ENCODE data around the gene COL9A3. TPM values are rescaled to one million over a fixed set of nuclear protein-coding genes. Genes with fewer than 3 reads are reported as not detected.

The COL9A3 gene
- total and polyA plus RNA-seq, 4 donors = 0.13 to 6.5 (median 1.1) TPM

DNA sequence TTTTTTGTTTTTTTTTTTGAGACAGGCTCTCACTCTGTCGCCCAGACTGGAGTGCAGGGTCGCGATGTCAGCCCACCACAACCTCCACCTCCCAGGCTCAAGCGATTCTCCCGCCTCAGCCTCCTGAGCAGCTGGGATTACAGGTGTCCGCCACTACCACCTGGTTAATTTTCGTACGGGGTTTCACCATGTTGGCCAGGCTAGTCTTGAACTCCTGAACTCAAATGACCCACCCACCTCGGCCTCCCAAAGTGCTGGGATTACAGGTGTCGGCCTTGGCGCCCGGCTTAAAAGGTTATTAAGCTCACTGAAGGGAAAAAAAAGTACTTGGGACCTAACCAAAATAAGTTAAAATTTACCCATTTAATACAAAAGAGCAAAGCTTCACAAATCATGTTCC lies 42.9 kb downstream of the COL9A3 start:
- WGBS, 2 donors = 96% methylated on average over 12 of the region's 12 CpGs
- peaks cover 0 to 2% of the 10 kb centered on the region in 2 donors for H3K36me3 ChIP-seq (ENCODE audit: control insufficient read depth in 1 of 2, insufficient read depth in 2 of 2, low read length in 1 of 2)
- no peak overlapping the region for H3K4me3 ChIP-seq (ENCODE audit: low read length in 2 of 2)

GRCh38 chr20:62860391-62860923 lies 43.6 kb downstream of the COL9A3 start:
- WGBS, 2 donors = 22 to 26% methylated on average over 21 to 24 of the region's 24 CpGs
- H3K4me1 ChIP-seq (ENCODE audit: control insufficient read depth in 1 of 2, insufficient read depth in 2 of 2, low read length in 2 of 2) = no peaks in the 10 kb centered on the region
- intact Hi-C loops (cut with DNase I) = no loop called here
- H3K4me3 ChIP-seq (ENCODE audit: low read length in 2 of 2) = peak overlapping the region; percentile 61 to 74
- no peak overlapping the region for H3K27ac ChIP-seq (ENCODE audit: low read depth in 1 of 2, low read length in 2 of 2)
- no peaks in the 10 kb centered on the region for H3K27me3 ChIP-seq (ENCODE audit: control insufficient read depth in 1 of 2, insufficient read depth in 2 of 2, low read length in 1 of 2)
- H3K36me3 ChIP-seq (ENCODE audit: control insufficient read depth in 1 of 2, insufficient read depth in 2 of 2, low read length in 1 of 2) = peaks cover 0 to 2% of the 10 kb centered on the region in 2 donors
- no peaks in the 10 kb centered on the region for H3K9me3 ChIP-seq (ENCODE audit: control insufficient read depth, low read length)
- DNase-seq (peak in 1 of 2 donors; percentile 77), ATAC-seq (ENCODE audit: low FRiP score) (no peak)

More for the DNA sequence above, 42.9 kb downstream of the COL9A3 start:
- Histone ChIP-seq H3K27me3 (ENCODE audit: control insufficient read depth in 1 of 2, insufficient read depth in 2 of 2, low read length in 1 of 2) (no peaks in the 10 kb centered on the region), H3K27ac (ENCODE audit: low read depth in 1 of 2, low read length in 2 of 2) (no peak overlapping the region), H3K4me1 (ENCODE audit: control insufficient read depth in 1 of 2, insufficient read depth in 2 of 2, low read length in 2 of 2) (no peaks in the 10 kb centered on the region), H3K9me3 (ENCODE audit: control insufficient read depth, low read length) (no peaks in the 10 kb centered on the region)
- ATAC-seq (ENCODE audit: low FRiP score) = no peak
- peak in 1 of 2 donors; percentile 28 for DNase-seq
- intact Hi-C loops (cut with DNase I) = no loop called here

- peaks cover 0 to 2% of the 10 kb centered on the region in 2 donors for H3K36me3 ChIP-seq (ENCODE audit: control insufficient read depth in 1 of 2, insufficient read depth in 2 of 2, low read length in 1 of 2)
- no peaks in the 10 kb centered on the region for H3K27me3 ChIP-seq (ENCODE audit: control insufficient read depth in 1 of 2, insufficient read depth in 2 of 2, low read length in 1 of 2)
- intact Hi-C loops (cut with DNase I) = no loop called here
- H3K4me3 ChIP-seq (ENCODE audit: low read length in 2 of 2) = peak overlapping the region; percentile 61 to 74
- no peaks in the 10 kb centered on the region for H3K9me3 ChIP-seq (ENCODE audit: control insufficient read depth, low read length)
- ATAC-seq (ENCODE audit: low FRiP score) (no peak), DNase-seq (peak in 1 of 2 donors; percentile 79)
- 0 to 1% methylated on average over 67 to 129 of the region's 129 CpGs for WGBS, 2 donors
- no peaks in the 10 kb centered on the region for H3K4me1 ChIP-seq (ENCODE audit: control insufficient read depth in 1 of 2, insufficient read depth in 2 of 2, low read length in 2 of 2)
- H3K27ac ChIP-seq (ENCODE audit: low read depth in 1 of 2, low read length in 2 of 2) = no peak overlapping the region
Measured at GRCh38 chr20:62860924-62861691, 44.3 kb downstream of the COL9A3 start.

DNA sequence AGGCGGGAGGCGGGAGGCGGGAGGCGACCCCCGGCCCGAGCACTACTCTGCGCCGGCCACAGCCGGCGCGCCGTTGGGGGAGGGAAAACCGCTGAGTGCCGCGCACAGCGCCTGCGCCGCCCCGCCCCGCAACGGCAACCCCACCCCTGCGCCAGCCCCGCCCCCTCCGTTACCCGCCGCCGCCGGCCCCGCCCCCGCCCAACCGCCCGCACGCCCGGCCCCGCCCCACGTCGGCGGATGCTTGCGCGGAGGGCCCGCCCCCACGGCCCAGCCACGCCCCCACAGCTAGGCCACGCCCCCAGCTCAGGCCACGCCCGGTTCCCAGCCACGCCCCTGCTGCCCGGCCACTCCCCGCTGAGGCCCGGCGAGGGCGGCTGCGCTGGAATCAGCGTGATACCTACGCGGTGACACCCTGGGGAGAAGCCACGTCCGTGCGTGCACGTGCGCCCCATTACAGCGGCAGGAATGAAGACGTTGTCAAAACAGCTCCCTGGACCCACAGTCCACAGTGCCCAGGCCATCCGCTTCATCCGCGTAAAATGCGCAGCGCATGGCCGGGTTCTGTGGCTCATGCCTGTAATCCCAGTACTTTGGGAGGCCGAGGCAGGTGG lies 45.0 kb downstream of the COL9A3 start, which contains the start of gene TCFL5:
TCFL5 (minus strand) TSS at position 97 of the 611 bp plus-strand sequence. CDS start 152 bp downstream, outside the sequence.
- peak; percentile 99 for ATAC-seq (ENCODE audit: low FRiP score)
- no peaks in the 10 kb centered on the region for H3K9me3 ChIP-seq (ENCODE audit: control insufficient read depth, low read length)
- H3K4me3 ChIP-seq (ENCODE audit: low read length in 2 of 2) = peak within 1 kb of the TSS; percentile 61 to 74
- peak; percentile 89 to 96 for DNase-seq
- no peaks in the 10 kb centered on the region for H3K27me3 ChIP-seq (ENCODE audit: control insufficient read depth in 1 of 2, insufficient read depth in 2 of 2, low read length in 1 of 2)
- no peaks in the 10 kb centered on the region for H3K4me1 ChIP-seq (ENCODE audit: control insufficient read depth in 1 of 2, insufficient read depth in 2 of 2, low read length in 2 of 2)
- 10 to 20% methylated on average over 25 to 70 of the region's 70 CpGs for WGBS, 2 donors
- H3K27ac ChIP-seq (ENCODE audit: low read depth in 1 of 2, low read length in 2 of 2) = no peak within 1 kb of the TSS
- intact Hi-C loops (cut with DNase I) = no loop called here
- H3K36me3 ChIP-seq (ENCODE audit: control insufficient read depth in 1 of 2, insufficient read depth in 2 of 2, low read length in 1 of 2) = peaks cover 0 to under 1% of the 10 kb centered on the region in 2 donors

- no peaks in the 10 kb centered on the region for H3K4me1 ChIP-seq (ENCODE audit: control insufficient read depth in 1 of 2, insufficient read depth in 2 of 2, low read length in 2 of 2)
- no peaks in the 10 kb centered on the region for H3K36me3 ChIP-seq (ENCODE audit: control insufficient read depth in 1 of 2, insufficient read depth in 2 of 2, low read length in 1 of 2)
- no peaks in the 10 kb centered on the region for H3K27me3 ChIP-seq (ENCODE audit: control insufficient read depth in 1 of 2, insufficient read depth in 2 of 2, low read length in 1 of 2)
- H3K27ac ChIP-seq (ENCODE audit: low read depth in 1 of 2, low read length in 2 of 2) = no peak overlapping the region
- intact Hi-C loops (cut with DNase I) = no loop called here
- no peaks in the 10 kb centered on the region for H3K9me3 ChIP-seq (ENCODE audit: control insufficient read depth, low read length)
- peak in 1 of 2 donors; percentile 4 for DNase-seq
- H3K4me3 ChIP-seq (ENCODE audit: low read length in 2 of 2) = no peak overlapping the region
- no peak for ATAC-seq (ENCODE audit: low FRiP score)
- 94 to 97% methylated on average over 7 of the region's 7 CpGs for WGBS, 2 donors
Measured at GRCh38 chr20:62864207-62864606, 47.4 kb downstream of the COL9A3 start.

GRCh38 chr20:62872184-62872847 lies 55.5 kb downstream of the COL9A3 start:
- peaks cover 1% of the 10 kb centered on the region for H3K9me3 ChIP-seq (ENCODE audit: control insufficient read depth, low read length)
- 78 to 83% methylated on average over 18 of the region's 18 CpGs for WGBS, 2 donors
- H3K36me3 ChIP-seq (ENCODE audit: control insufficient read depth in 1 of 2, insufficient read depth in 2 of 2, low read length in 1 of 2) = no peaks in the 10 kb centered on the region
- no peak overlapping the region for H3K4me3 ChIP-seq (ENCODE audit: low read length in 2 of 2)
- H3K27me3 ChIP-seq (ENCODE audit: control insufficient read depth in 1 of 2, insufficient read depth in 2 of 2, low read length in 1 of 2) = no peaks in the 10 kb centered on the region
- no peaks in the 10 kb centered on the region for H3K4me1 ChIP-seq (ENCODE audit: control insufficient read depth in 1 of 2, insufficient read depth in 2 of 2, low read length in 2 of 2)
- intact Hi-C loops (cut with DNase I) = loop anchor here (2.0 to 5.0 kb wide), 2 partner anchors 135 to 136 kb away; partner anchors contain the start of gene BHLHE23 (in 1 of the 2)
- no peak for ATAC-seq (ENCODE audit: low FRiP score)
- peak in 1 of 2 donors; percentile 21 for DNase-seq
- H3K27ac ChIP-seq (ENCODE audit: low read depth in 1 of 2, low read length in 2 of 2) = no peak overlapping the region

GRCh38 chr20:62872862-62873261 lies 56.0 kb downstream of the COL9A3 start:
- 90 to 92% methylated on average over 6 of the region's 6 CpGs for WGBS, 2 donors
- peak in 1 of 2 donors; percentile 51 for DNase-seq
- no peaks in the 10 kb centered on the region for H3K36me3 ChIP-seq (ENCODE audit: control insufficient read depth in 1 of 2, insufficient read depth in 2 of 2, low read length in 1 of 2)
- no peaks in the 10 kb centered on the region for H3K27me3 ChIP-seq (ENCODE audit: control insufficient read depth in 1 of 2, insufficient read depth in 2 of 2, low read length in 1 of 2)
- H3K4me1 ChIP-seq (ENCODE audit: control insufficient read depth in 1 of 2, insufficient read depth in 2 of 2, low read length in 2 of 2) = no peaks in the 10 kb centered on the region
- H3K27ac ChIP-seq (ENCODE audit: low read depth in 1 of 2, low read length in 2 of 2) = no peak overlapping the region
- ATAC-seq (ENCODE audit: low FRiP score) = no peak
- H3K4me3 ChIP-seq (ENCODE audit: low read length in 2 of 2) = no peak overlapping the region
- peaks cover 1% of the 10 kb centered on the region for H3K9me3 ChIP-seq (ENCODE audit: control insufficient read depth, low read length)
- intact Hi-C loops (cut with DNase I) = loop anchor here (2.0 to 5.0 kb wide), 2 partner anchors 134 to 136 kb away; partner anchors contain the start of gene BHLHE23 (in 1 of the 2)

- H3K36me3 ChIP-seq (ENCODE audit: control insufficient read depth in 1 of 2, insufficient read depth in 2 of 2, low read length in 1 of 2) = no peaks in the 10 kb centered on the region
- DNase-seq = peak in 1 of 2 donors; percentile 20
- H3K27me3 ChIP-seq (ENCODE audit: control insufficient read depth in 1 of 2, insufficient read depth in 2 of 2, low read length in 1 of 2) = no peaks in the 10 kb centered on the region
- H3K27ac ChIP-seq (ENCODE audit: low read depth in 1 of 2, low read length in 2 of 2) = no peak overlapping the region
- intact Hi-C loops (cut with DNase I) = loop anchor here (2.0 to 5.0 kb wide), 2 partner anchors 134 to 136 kb away; partner anchors contain the start of gene BHLHE23 (in 1 of the 2)
- no peaks in the 10 kb centered on the region for H3K4me1 ChIP-seq (ENCODE audit: control insufficient read depth in 1 of 2, insufficient read depth in 2 of 2, low read length in 2 of 2)
- peaks cover 1% of the 10 kb centered on the region for H3K9me3 ChIP-seq (ENCODE audit: control insufficient read depth, low read length)
- ATAC-seq (ENCODE audit: low FRiP score) = no peak
- H3K4me3 ChIP-seq (ENCODE audit: low read length in 2 of 2) = no peak overlapping the region
- WGBS, 2 donors = 76 to 84% methylated on average over 7 of the region's 7 CpGs
Measured at GRCh38 chr20:62873280-62873679, 56.4 kb downstream of the COL9A3 start.

All from aorta (tissue), 5 donors.